Tibial nerve (tissue), 4 donors: Measurements from ENCODE around the gene RXRG. TPM values are rescaled to one million over a fixed set of nuclear protein-coding genes. Genes with fewer than 3 reads are reported as not detected.

ENCODE experiments used
- DNase-seq, 2 donors: peaks; one replicate each; pipeline ENCODE4 v3.0.0-alpha.2; 2019; ENCODE audit warnings: low spot score in 2 of 2
- H3K27ac ChIP-seq, 4 donors: fragments of 200-600 bp; sonication (generic) in 3 of 4; one replicate each; pipeline ENCODE4 v1.5.1; 2017 to 2019; ENCODE audit warnings: mild to moderate bottlenecking in 1 of 4
- H3K27me3 ChIP-seq, 2 donors: fragments of 200-600 bp; sonication (generic) in 1 of 2; one replicate each; pipeline versions ENCODE4 v1.5.1 to v1.6.0; 2017 to 2019
- H3K36me3 ChIP-seq, 3 donors: fragments of 200-600 bp; sonication (generic); one replicate each; pipeline ENCODE4 v1.5.1; 2018 to 2019
- H3K4me1 ChIP-seq, 4 donors: fragments of 200-600 bp; sonication (generic) in 3 of 4; one replicate each; pipeline ENCODE4 v1.5.1; 2017 to 2019
- H3K4me3 ChIP-seq, 4 donors: fragments of 200-600 bp; sonication (generic) in 3 of 4; one replicate each; pipeline ENCODE4 v1.5.1; 2017 to 2019; ENCODE audit warnings: mild to moderate bottlenecking in 1 of 4, moderate library complexity in 1 of 4
- H3K9me3 ChIP-seq, 4 donors: fragments of 200-600 bp; sonication (generic) in 3 of 4; one replicate each; pipeline ENCODE4 v1.5.1; 2017 to 2019
- CTCF ChIP-seq, 5 experiments: fragments of 200-600 bp in 3 of 5; fragments of 450-650 bp in 2 of 5; sonication (generic) in 3 of 5; IDR thresholded peaks; one replicate each; pipeline ENCODE4 v1.5.1; 2016 to 2019; ENCODE audit warnings: antibody characterized with exemption in 5 of 5, mild to moderate bottlenecking in 3 of 5, moderate library complexity in 2 of 5
- EP300 ChIP-seq, 2 donors: sonication (generic); formaldehyde crosslinking; IDR thresholded peaks; one replicate each; pipeline ENCODE4 v1.6.1; 2017; ENCODE audit warnings: antibody characterized with exemption in 2 of 2, mild to moderate bottlenecking in 1 of 2
- POLR2A ChIP-seq, 2 donors: fragments of 450-650 bp; IDR thresholded peaks; one replicate each; pipeline ENCODE4 v1.6.1; 2017; ENCODE audit warnings: antibody characterized with exemption in 2 of 2, mild to moderate bottlenecking in 2 of 2, moderate library complexity in 2 of 2
- WGBS, 2 donors: methylation state at CpG; one replicate each; pipeline ENCODE4 v1.1.5; 2018; 5-methylcytosine and 5-hydroxymethylcytosine counted together
- total RNA-seq, 4 donors: library from RNA; depleted of rRNA; stranded (reverse); fragments of >200 nt; gene quantifications; one replicate each; pipeline ENCODE4 v1.1.0, GENCODE V29; 2016

The RXRG gene
- total RNA-seq, 4 donors from 2014 or later, result 3.3 to 13.8 (median 7.3) TPM

- Histone ChIP-seq H3K4me1 (peaks cover 0 to 20% (median 0%) of the 10 kb centered on the region in 4 donors), H3K36me3 (peaks cover 0 to 7% (median 0%) of the 10 kb centered on the region in 3 donors), H3K27me3 (no peaks in the 10 kb centered on the region), H3K27ac (no peak overlapping the region), H3K4me3 (no peak overlapping the region), H3K9me3 (no peaks in the 10 kb centered on the region)
- no peak for DNase-seq
- whole genome bisulfite sequencing, 2 donors, result 92% methylated on average over 11 of the region's 11 CpGs
- TF ChIP-seq EP300 (IDR thresholded peaks at IDR 0.05) (no peak), POLR2A (IDR thresholded peaks at IDR 0.05) (no peak), CTCF (IDR thresholded peaks at IDR 0.05) (no peak)
Measured at GRCh38 chr1:165416876-165417275, 28.1 kb downstream of the RXRG start.

GRCh38 chr1:165415068-165415467 is 29.9 kb downstream of the RXRG start:
- Histone ChIP-seq H3K36me3 (peaks cover 0 to 14% (median 0%) of the 10 kb centered on the region in 3 donors), H3K4me1 (peaks cover 0 to 4% (median 0%) of the 10 kb centered on the region in 4 donors), H3K9me3 (no peaks in the 10 kb centered on the region), H3K27me3 (no peaks in the 10 kb centered on the region), H3K4me3 (no peak overlapping the region), H3K27ac (no peak overlapping the region)
- 83 to 90% methylated on average over 1 of the region's 1 CpG for WGBS, 2 donors
- no peak for DNase-seq
- TF ChIP-seq POLR2A (IDR thresholded peaks at IDR 0.05) (no peak), CTCF (IDR thresholded peaks at IDR 0.05) (no peak), EP300 (IDR thresholded peaks at IDR 0.05) (no peak)

- Histone ChIP-seq H3K9me3 (no peaks in the 10 kb centered on the region), H3K27ac (no peak overlapping the region), H3K36me3 (peaks cover 0 to 16% (median 0%) of the 10 kb centered on the region in 3 donors), H3K27me3 (no peaks in the 10 kb centered on the region), H3K4me1 (no peaks in the 10 kb centered on the region), H3K4me3 (no peak overlapping the region)
- WGBS, 2 donors, result 93 to 95% methylated on average over 3 of the region's 3 CpGs
- no peak for DNase-seq
- TF ChIP-seq CTCF (IDR thresholded peaks at IDR 0.05), result no peak
Measured at GRCh38 chr1:165414620-165415019, 30.3 kb downstream of the RXRG start.

- no peak for DNase-seq
- Histone ChIP-seq H3K27me3 (no peaks in the 10 kb centered on the region), H3K4me3 (no peak overlapping the region), H3K36me3 (peaks cover 0 to 14% (median 0%) of the 10 kb centered on the region in 3 donors), H3K27ac (no peak overlapping the region), H3K4me1 (no peaks in the 10 kb centered on the region), H3K9me3 (no peaks in the 10 kb centered on the region)
- TF ChIP-seq CTCF (IDR thresholded peaks at IDR 0.05) (no peak), POLR2A (IDR thresholded peaks at IDR 0.05) (no peak), EP300 (IDR thresholded peaks at IDR 0.05) (no peak)
- 73 to 79% methylated on average over 2 of the region's 2 CpGs for WGBS, 2 donors
Measured at GRCh38 chr1:165411396-165411795, 33.5 kb downstream of the RXRG start.

DNA sequence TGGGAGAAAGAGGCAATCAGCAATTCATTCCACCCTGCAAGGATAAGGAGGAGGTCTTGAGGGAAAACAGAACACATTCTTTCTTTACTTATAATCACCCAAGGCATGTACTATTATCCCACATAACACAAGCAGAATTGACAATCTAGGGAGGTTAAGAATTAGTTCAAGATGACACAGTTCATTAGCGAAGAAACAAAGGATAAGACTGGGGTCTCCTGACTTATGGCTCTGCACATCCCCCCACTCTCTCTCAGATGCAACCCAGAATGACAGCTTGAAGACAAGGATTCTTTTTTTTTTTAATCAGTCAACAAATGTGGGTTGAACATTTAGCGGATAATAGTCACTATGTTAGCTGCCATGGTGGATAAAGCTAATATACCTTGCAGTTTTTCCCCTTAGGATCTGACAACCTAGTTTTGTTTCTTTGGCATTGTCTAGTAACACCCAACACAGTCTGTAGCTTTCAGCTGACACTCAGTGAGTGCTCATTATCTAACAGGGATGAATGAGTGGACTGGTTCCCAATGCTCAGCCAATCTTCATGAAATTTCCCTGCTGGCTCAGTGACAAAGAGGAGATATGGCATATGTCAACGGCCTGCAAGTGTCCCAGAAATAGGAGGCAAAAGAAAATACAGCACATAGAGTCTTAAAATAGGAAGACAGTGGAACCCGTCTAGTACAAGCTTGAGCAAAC is 35.1 kb downstream of the RXRG start:
- H3K27ac ChIP-seq, result no peak overlapping the region
- WGBS, 2 donors, result 78% methylated on average over 4 of the region's 4 CpGs
- no peak overlapping the region for H3K4me3 ChIP-seq
- H3K36me3 ChIP-seq, result peaks cover 0 to 9% (median 0%) of the 10 kb centered on the region in 3 donors
- TF ChIP-seq EP300 (IDR thresholded peaks at IDR 0.05), result no peak
- no peak for TF ChIP-seq CTCF (IDR thresholded peaks at IDR 0.05)
- TF ChIP-seq POLR2A (IDR thresholded peaks at IDR 0.05), result no peak
- no peaks in the 10 kb centered on the region for H3K9me3 ChIP-seq
- DNase-seq, result no peak
- no peaks in the 10 kb centered on the region for H3K27me3 ChIP-seq
- H3K4me1 ChIP-seq, result no peaks in the 10 kb centered on the region
